Fibroblast of lung (primary cell): ENCODE data around the gene MT1B.

ENCODE experiments used
- CTCF ChIP-seq, 2 donors: IDR thresholded peaks in 1 of 2; conservative IDR thresholded peaks in 1 of 2; 1 replicate in 1 of 2; 2 replicates in 1 of 2; pipeline ENCODE4 v1.5.1; 2011 to 2012; ENCODE audit warnings: low read length in 2 of 2, control low read depth in 1 of 2, inconsistent platforms in 1 of 2, low read depth in 1 of 2, mild to moderate bottlenecking in 1 of 2
- EZH2 ChIP-seq: IDR thresholded peaks from 2 replicates; pipeline ENCODE4 v1.5.1; 2012; ENCODE audit warnings: low read length, control low read depth, mild to moderate bottlenecking; ENCODE audit errors: missing control alignments

DNA sequence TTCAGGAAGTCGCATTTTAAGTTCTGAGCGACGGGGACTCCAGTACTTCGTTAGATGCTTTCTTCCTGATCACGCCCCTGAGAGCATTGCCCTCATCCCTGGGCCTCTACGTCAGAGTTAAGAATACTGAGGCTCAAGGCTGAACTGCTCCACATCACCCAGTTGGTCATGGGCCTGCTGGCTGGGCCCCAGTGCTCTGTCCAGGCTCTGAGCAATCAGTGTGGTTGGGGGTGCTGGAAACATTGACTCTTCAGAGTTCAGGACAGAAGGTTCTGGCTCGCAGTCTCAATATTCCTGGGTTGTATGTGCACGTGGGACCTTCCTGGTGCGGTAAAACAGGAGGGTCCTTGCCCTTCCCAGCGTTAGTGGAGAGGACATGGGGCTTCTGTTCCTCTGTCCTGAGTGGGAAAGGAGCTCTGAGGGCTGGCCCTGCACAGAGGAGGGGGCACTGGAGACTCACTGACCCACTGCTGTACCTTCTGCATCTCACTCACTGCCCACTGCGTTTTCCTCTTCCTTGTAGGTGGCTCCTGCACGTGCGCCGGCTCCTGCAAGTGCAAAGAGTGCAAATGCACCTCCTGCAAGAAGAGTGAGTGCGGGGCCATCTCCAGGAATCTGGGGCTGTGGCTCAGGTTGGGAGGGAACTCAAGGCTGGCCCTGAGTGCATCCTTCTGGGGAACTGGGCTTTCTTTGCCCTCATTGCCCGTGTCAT is 25.6 kb upstream of the MT1B start:
- no peak for TF ChIP-seq CTCF (conservative IDR thresholded peaks at IDR 0.05 in 1 of 2, IDR thresholded peaks at IDR 0.05 in 1 of 2; ENCODE audit: low read depth in 1 of 2, low read length in 2 of 2)
- TF ChIP-seq EZH2: no peak
